GM13976 (cell line): ENCODE measurements around the gene ESR1.

Experiments
- DNase-seq: peaks from one replicate; pipeline ENCODE4 v3.0.0; 2012; ENCODE audit warnings: low spot score
- CTCF ChIP-seq: IDR thresholded peaks from 2 replicates; pipeline ENCODE4 v1.5.1; 2012; ENCODE audit warnings: borderline replicate concordance, mild to moderate bottlenecking; ENCODE audit not compliant: insufficient read depth; ENCODE audit errors: extremely low read depth, missing control alignments, control extremely low read depth
- in situ Hi-C: fragments of 300-500 bp; cut with MboI; formaldehyde crosslinking; loops from one replicate; pipeline ENCODE4 v1.12.0; 2022; ENCODE audit warnings: low sequenced_read_pairs, mixed read lengths, inconsistent platforms; ENCODE audit not compliant: unreplicated experiment

ESR1 gene

GRCh38 chr6:151808371-151809241 is 1.1 kb downstream of the ESR1 start:
- TF ChIP-seq CTCF = no peak
- DNase-seq = peak; percentile 40
- in situ Hi-C loops = no loop called here

GRCh38 chr6:151811081-151811480 is 3.6 kb downstream of the ESR1 start:
- TF ChIP-seq CTCF = no peak
- in situ Hi-C loops = no loop called here
- DNase-seq = no peak

GRCh38 chr6:151813858-151814257 is 6.4 kb downstream of the ESR1 start:
- no peak for TF ChIP-seq CTCF
- in situ Hi-C loops = no loop called here
- no peak for DNase-seq

- in situ Hi-C loops = no loop called here
- TF ChIP-seq CTCF = no peak
- no peak for DNase-seq
Measured at GRCh38 chr6:151814614-151815013, 7.1 kb downstream of the ESR1 start.

- in situ Hi-C loops = no loop called here
- peak; percentile 29 for DNase-seq
Measured at GRCh38 chr6:151822252-151823111, 15.0 kb downstream of the ESR1 start.

More at GRCh38 chr6:151822252-151823111, 15.0 kb downstream of the ESR1 start:
- TF ChIP-seq CTCF = no peak
